Stimulated activated CD4-positive, alpha-beta T cell treated with anti-CD3 and anti-CD28 coated beads, Interleukin-2, amount 100 ng/mL, for 4 hours (primary cell): ENCODE measurements around the gene TFB1M.
"Not testable (repeated sequence)": the region's sequence is repeated elsewhere in the genome, so short reads cannot be mapped to it uniquely, and the experiment has no call there.

ENCODE experiments used
- DNase-seq: peaks from one replicate; pipeline ENCODE4 v3.0.0-alpha.2; 2020; ENCODE audit warnings: low read depth

TFB1M gene

DNA sequence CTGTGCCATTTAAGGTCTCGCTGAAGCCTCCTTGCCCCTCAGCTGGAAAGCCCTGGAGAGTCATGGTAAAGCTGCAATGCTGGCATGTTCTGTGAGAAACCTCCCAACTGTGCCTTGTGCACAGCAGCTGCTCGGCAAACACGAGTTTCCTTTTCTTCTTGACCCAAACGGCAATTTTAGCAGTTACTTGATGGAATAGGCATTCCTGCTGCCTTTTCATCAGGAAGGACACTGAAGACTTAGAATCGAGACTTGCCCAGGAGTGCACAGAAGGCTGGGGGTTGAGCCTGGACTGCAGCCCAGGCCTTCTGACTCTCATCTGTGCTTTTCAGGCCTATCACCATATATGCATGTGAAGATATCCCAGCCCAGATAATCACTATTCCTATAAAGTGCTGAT, 79.2 kb downstream of the TFB1M start:
- DNase-seq: no peak

DNA sequence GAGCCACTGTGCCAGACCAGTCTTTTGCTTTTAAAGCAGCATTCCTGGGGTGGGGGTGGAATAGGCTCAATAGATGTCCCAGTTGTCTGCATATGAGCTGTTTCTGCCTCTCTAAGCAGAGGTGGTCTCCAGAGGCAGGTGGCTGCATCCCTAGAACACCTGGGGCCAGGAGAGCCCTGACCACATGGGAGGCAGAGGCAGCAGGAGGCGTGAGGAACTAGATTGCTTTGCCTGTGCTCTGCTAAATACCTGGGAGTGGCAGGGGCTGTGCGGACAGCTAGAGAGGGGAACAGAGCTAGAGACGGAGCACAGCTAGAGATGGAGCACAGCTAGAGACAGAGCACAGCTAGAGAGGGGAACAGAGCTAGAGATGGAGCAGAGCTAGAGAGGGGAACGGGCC, 79.6 kb downstream of the TFB1M start:
- no peak for DNase-seq

DNA sequence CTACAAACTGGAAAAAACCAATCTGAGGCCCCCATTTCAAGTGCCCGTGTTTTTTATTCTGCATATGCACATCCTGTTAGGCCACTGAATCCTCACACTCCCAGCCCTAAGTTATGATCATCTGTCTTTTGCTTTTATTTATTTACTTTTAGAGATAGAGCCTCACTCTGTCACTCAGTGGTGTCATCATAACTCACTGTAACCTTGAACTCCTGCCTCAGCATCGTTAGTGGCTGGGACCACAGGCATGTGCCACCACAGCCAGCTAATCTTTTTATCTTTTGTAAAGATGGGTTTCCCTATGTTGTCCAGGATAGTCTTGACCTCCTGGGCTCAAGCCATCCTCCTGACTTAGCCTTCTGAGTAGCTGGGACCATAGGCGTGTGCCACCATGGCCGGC, 80.1 kb downstream of the TFB1M start:
- DNase-seq: no peak

DNA sequence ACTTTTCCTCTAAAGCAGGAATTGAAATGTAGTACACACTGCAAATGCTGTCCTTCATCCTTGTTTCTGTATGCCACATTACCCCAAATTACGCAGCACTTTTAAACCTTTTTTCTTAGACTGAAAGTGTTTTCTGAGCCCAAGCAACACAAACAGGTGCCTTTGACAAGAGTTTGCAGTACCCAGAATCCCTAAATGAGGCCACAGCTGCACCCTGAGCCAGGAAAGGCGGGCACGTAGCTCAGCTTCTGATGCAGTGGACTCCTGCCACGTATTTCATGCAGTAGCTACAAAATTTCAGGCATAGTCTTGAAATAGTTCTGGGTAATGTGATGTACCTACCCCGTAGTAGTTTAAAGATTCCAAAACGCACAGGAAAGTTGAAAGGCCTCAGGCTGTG, 81.4 kb downstream of the TFB1M start:
- DNase-seq: no peak

DNA sequence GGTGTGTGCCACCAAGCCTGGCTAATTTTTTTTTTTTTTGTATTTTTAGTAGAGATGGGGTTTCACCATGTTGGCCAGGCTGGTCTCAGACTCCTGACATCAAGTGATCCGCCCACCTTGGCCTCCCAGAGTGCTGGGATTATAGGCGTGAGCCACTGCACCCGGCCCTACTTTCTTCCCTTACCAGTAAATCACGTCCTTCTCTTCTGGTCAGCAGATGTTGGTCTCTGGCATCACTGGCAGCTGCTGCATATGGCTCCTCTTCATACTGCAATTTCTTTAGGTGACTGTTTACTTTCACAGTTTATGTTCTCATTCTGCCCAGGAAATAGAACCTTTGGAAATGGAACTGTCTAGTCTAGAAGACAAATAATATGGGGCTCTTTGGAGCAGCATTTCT, 83.3 kb downstream of the TFB1M start:
- DNase-seq: not testable (repeated sequence)

DNA sequence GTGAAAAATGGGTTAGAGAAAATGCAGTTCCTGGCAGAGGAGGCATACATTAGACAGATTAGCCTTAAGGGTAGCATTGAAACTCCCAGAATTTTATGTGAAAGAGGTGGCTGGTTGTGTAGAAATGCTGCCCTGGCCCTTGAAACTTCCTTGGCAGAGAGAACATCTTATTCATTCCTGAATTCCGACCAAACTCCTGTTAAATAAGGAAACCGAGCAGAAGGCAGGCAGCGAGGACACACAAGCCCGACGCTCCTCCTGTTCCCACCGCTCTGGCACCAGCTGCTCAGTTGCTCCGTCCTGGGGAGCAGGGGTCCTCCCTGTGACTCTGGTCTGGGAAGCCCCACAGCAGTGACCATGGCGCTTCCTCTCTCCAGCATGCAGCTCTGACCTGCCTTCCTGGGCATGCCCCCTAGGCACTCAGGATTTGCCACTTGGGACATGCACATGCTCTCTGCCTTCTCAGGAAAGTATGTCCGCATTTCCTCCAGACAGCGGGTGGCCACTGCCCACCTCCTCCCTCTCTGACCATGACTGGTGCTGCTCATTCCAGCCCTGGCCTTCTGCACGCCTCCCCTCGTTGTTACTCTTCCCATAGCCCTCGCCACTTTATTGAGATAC, 85.6 kb downstream of the TFB1M start:
- no peak for DNase-seq

DNA sequence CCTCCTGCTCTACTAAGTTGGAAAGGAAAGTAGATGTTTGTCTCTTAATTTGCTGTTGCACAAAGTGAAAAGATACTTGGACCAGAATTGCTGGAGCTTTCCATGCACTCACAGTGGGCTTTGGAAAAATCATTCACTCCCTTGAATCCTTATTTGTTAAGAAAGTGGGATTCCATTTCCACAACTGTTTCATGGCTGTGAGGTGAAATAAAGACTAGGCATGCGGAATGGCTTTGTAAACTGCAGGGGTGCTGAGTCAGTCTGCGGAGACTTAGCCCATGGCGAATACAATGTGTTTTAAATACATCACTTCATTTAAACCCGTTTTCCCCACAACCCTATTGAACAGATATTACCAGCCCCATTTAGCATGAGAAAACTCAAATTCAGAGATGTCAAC, 87.2 kb downstream of the TFB1M start:
- no peak for DNase-seq

DNA sequence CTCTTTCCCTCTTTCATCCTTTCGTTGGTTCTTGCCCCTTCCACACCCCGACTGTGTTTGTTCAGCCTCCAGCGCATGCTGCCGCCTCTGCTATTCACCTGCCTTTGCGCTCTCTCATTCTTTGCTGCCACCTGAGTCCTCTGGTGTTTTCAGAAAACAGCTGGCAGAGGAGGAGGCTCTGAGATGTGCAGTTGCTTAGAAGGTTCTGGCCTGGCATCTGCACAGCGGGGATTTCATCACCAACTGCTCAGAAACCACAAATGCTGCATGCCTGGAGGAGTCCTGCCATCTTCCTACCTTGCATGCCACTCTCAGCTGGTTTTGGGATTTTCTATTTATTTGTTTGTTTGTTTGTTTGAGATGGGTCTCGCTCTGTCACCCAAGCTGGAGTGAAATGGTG, 89.7 kb downstream of the TFB1M start:
- no peak for DNase-seq

DNA sequence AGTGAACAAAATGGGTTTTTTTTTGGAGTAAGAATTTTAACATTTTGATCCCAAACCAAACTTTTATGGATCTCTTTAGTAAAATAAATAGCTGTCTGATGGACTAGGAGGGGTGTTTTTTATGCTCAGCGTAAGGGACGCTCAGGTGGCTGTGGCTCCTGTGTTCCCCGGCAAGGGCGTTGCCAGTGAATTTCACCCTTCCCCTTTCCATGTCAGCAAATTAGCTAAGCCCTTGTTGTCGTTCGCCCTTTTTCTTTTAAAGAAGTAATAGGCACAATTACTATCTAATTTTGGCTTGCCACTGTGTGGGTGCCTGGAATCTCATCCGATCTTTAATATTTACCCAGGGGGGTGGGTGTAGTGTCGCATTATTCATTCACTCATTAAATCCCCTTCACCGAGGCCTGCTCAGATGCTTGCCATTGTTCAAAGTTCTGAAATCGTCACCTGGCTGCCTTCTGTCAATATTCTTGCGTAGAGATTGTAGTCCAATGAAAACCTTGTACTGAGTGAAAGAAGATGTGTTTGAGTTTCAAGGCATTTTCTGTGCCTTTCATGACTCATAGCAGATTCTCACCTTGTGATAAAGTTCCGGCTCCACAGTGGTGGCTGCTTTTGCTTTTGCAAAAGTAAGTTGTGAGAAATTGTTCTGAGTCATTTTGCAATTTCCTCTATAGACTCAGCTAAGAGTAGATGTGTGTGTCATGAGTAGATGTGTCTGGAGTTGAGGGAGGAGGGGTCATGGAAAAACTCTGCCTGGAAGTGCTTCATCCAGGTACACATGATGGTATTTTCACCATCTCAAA, 90.4 kb downstream of the TFB1M start:
- peak; percentile 32 for DNase-seq

DNA sequence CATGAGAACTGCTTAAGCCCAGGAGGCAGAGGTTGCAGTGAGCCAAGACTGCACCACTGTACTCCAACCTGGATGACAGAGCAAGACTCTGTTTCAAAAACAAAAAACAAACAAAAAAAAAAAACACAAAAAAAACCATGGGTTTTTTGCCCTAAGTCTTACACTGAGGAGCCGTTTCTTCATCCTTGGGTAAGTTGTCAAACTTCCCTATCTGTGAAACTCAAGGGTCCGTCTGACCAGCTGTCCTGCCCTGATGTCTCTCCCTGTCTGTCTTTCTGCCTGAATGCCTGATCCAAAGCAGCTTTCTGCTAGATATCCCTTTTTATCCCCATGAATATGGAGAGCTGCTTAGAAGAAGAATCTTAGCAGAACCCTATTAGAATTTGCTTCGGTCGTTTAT, 91.8 kb downstream of the TFB1M start:
- no peak for DNase-seq

DNA sequence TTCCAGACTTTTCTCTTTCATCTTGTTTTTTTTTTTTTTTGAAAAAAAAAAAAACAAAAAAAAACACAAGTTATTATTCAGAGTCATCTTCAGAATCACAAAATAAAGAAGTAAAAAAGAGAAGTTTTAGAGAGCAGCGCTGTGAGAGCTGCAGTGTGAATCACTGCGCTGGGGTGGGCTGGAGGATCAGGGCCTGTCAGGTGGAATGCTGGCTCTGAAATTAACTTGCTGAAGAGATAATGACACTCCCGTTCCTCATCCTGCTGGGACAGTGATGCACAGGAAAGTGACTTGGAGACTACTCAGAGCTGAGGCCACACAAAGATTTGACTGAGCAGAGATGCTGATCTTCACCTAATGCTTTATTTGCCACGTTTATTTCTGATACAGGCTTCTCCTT, 93.2 kb downstream of the TFB1M start:
- DNase-seq: no peak

DNA sequence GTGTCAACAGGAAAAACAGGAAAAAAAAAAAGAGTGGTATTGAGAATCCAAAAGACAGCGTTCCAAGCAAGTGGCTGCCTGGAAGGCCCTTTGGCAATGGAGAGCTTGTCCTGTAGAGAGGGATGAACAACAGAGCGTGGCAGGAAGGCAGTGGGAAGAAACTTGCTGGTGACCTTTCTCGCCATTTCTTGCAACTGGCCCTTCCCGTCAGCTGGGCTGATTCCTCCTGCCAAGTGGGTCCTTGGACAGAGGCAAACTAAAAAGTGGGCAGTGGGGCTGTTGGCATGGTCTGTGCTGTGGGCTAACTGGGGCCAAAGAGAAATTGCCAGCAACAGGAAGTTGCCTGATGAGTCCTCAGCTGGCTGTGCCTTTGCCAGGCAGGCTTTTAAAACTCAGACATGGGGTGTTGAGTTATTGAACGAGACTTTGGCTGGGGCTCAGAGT, 94.4 kb downstream of the TFB1M start:
- no peak for DNase-seq

DNA sequence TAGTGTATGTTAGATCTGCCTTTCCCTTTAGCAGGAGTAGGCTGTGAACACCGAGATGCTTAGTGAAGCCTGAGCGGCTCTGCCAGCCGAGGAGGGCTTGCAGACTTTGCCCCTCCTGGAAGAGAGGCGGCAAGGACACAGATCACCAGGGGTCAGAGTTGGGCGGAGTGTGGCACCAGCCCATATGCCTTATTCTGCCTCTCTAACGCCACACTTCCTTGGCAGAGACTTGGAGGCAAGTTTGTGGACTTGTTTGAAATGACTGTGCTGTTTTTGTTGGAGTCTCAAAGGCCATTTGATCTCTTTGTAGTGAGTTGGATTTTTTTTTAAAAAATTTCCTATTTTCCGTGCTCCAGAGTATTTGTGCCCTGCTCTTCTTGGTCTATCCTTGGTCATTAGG, 95.0 kb downstream of the TFB1M start:
- DNase-seq: no peak

DNA sequence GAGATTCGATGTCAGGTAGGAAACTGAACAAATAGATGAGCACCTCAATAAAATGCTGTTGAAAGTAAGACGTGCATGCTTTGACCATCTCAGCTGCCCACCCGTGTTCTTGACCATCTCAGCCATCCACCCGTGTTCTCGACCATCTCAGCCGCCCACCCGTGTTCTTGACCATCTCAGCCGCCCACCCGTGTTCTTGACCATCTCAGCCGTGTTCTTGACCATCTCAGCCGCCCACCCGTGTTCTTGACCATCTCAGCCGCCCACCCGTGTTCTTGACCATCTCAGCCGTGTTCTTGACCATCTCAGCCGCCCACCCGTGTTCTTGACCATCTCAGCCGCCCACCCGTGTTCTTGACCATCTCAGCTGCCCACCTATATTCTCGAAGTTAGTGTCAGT, 95.6 kb downstream of the TFB1M start:
- DNase-seq: not testable (repeated sequence)

DNA sequence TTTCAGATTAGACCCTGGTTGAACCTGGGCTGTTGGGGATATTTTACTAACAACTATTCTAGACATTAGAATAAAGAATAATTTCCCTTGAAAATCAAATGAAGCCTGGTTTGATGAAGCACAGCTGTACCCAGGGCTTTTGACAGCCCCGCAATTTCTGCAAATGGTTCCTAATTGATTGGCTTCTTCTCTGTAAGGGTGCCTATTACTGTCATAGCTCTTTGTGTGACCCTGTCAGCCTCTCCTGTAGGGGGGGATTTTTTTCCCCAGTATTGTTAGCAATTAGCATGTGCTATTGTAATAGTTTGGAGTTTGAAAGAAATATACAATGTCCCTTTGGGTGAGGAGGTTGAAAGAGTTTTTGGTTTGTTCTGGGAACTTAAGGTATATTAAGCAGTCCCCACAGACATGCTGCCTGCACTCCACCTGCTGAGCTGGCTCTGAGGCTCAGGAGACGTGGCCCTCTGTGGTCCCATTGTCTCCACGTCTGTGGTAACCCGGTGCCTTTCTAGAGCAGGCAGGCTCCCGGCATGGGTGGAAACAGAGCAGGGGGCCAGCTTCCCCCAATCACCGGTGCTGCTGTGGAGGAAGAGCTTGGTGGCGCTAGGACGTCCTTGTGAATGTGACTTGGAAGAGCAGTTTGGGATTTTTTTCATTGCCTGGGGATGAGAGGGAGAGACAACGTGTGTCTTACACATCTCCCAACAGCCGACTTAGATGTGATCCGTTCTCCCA, 97.8 kb downstream of the TFB1M start:
- DNase-seq: no peak

DNA sequence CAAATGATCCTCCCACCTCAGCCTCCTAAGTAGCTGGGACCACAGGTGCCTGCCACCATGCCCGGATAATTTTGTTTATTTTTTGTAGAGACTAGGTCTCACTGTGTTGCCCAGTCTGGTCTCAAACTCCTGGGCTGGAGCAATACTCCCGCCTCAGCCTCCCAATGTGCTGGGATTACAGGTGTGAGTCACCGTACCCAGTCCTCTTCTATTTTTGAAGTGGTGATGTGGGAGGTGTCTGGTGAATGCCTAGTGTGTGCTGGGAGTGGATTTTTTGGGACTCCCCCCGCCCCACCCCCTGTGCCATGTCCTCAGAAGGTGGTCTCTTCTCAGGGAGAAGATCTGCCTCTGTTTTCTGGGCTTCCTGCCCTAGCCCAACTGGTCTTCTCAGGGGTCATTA, 98.4 kb downstream of the TFB1M start:
- no peak for DNase-seq

DNA sequence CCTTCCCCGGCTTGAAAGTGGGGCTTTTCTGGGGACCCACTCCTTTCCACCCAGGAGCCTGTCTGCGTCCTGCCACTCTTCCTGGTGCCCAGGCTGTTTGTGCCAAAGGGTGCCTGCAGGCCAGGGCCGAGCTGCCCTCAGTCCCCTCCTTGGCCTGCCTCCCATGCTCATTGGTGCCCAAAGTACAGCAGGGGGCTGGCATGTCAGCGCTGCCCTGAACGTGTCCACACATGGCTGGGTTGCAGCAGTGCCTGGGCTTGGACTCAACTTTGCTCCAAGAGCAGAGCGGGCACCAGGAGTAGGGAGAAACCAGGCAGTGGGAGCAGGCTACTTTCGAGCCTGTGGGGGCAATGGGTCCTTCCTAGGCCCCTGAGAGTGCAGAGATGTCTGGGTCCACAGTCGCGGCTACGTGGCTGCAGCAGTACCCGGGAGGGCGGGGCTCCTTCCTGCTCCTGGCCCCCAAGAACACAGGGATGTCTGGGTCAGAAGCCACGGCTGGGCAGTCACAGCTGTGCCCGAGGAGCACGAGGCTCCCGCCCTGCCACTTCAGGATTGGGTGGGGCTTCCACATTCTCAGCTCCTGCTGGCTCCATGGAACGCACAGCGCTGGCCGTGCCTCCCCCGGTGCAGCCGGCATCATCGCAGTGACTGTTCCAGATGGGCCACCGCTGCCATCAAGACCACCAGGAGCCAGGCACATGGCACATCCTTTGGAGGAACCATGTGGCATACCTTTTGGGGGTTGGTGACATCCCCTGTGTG, 100.5 kb downstream of the TFB1M start:
- no peak for DNase-seq

DNA sequence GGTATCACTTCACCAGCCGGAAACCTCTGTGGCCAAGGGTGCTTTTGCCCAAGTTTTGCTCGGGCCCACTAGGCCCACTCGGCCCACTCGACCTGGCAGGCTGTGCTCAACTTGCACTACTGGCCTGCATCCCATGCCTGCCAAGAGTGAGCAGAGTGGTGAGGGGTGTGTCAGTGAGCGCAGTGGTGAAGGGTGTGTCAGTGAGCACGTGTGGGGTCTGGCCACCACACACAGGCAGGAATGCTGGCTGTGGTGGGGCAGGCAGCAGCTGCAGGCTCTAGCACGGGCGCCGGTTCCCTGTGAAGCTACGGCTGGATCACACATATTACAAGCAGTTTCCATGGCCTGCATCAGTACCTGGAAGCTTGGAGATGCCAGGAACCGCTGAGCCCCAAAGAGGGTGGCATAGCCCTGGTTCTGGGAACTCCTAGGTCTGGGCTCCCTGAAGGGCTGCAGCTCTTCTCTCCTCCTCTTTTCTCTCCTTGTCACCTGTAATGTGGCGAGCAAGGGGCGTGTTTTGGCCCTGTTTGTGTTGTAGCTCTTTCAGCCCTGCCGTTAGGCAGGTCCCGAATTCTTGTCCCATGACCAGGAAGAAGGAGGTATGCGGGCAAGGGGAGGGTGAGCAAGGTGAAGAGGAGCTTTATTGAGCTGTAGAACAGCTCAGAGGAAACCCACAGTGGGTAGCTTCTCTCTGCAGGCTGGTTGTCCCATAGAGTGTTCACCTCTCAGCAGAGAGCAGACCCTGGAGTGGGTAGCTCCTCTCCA, 101.5 kb downstream of the TFB1M start:
- DNase-seq: no peak

DNA sequence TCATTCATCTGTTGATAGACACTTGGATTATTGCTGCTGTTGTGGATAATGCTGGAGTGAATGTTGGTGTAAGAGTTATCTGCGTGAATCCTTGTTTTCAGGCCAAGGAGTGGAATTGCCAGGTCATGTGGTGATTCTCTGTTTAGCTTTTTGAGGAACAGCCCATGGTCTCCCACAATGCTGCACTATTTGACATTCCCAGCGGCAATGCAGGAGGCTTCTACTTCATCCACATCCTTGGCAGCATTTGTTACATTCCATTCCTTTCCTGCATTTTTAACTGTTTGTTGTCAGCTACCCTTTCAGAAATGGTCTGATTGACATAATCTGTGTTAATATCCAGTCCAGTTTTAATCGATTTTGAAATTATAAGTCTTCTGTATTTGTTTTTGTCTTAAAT, 102.2 kb downstream of the TFB1M start:
- no peak for DNase-seq

DNA sequence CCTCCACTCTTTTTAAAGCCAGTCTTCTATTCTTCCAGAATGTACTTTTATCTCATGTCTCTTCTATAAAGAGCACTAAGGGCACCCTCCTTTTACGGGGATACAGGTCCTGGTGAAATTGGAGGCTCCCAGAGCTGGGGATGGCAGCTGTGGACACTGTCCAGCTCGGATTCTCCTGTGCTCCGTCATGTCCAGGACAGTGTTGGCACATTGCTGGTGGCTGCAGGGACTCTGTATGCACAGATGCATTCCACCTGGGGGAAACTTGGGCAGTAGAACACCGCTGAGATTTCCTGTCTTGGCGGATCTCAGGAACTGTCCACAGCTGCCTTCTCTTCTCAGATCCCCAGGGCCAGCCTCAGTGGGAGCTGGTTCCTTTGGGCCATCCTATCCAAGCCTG, 107.1 kb downstream of the TFB1M start:
- DNase-seq: no peak
